CD8-positive, alpha-beta memory T cell (primary cell): Measurements from ENCODE around the gene EME2. TPM values are rescaled to one million over a fixed set of nuclear protein-coding genes. Genes with fewer than 3 reads are reported as not detected.

Source experiments
- CTCF ChIA-PET: fragments of 350-600 bp; sonication (Branson Sonifier 250); formaldehyde crosslinking; loops from one replicate; lab custom pipeline; 2021; ENCODE audit warnings: antibody characterized with exemption; lab: Charles Lee
- POLR2A ChIA-PET: fragments of 350-600 bp; sonication (Branson Sonifier 250); formaldehyde crosslinking; loops from one replicate; lab custom pipeline; 2021; ENCODE audit warnings: antibody characterized with exemption; lab: Charles Lee
- DNase-seq, 5 donors: peaks; one replicate each; pipeline versions ENCODE4 v3.0.0 to v3.0.0-alpha.2; 2020 to 2022; ENCODE audit warnings: mixed read lengths in 1 of 5
- H3K27ac ChIP-seq: one replicate; pipeline ENCODE4 v1.7.0; 2013; ENCODE audit warnings: low read depth, mild to moderate bottlenecking, low read length, moderate library complexity
- H3K27me3 ChIP-seq: 2 replicates; pipeline ENCODE4 v1.7.0; 2013; ENCODE audit warnings: low read length, mild to moderate bottlenecking; ENCODE audit not compliant: insufficient read depth, poor library complexity, severe bottlenecking
- H3K36me3 ChIP-seq: 2 replicates; pipeline ENCODE4 v1.7.0; 2013; ENCODE audit warnings: mild to moderate bottlenecking, low read length, moderate library complexity; ENCODE audit not compliant: insufficient read depth
- H3K4me1 ChIP-seq: 2 replicates; pipeline ENCODE4 v1.7.0; 2013; ENCODE audit warnings: mild to moderate bottlenecking, low read length, moderate library complexity; ENCODE audit not compliant: insufficient read depth
- H3K4me3 ChIP-seq: 2 replicates; pipeline ENCODE4 v1.7.0; 2013; ENCODE audit warnings: mild to moderate bottlenecking, low read length
- H3K9me3 ChIP-seq: 2 replicates; pipeline ENCODE4 v1.7.0; 2013; ENCODE audit warnings: mild to moderate bottlenecking, low read length
- H3K27ac Mint-ChIP-seq, 8 donors: one replicate each; pipeline ENCODE4 v1.8.0; 2020 to 2021; ENCODE audit warnings: mixed read lengths in 8 of 8, mild to moderate bottlenecking in 6 of 8, inconsistent platforms in 3 of 8, moderate library complexity in 3 of 8
- H3K27me3 Mint-ChIP-seq, 2 donors: one replicate each; pipeline ENCODE4 v1.8.0; 2020 to 2021; ENCODE audit warnings: mixed read lengths in 2 of 2, mild to moderate bottlenecking in 1 of 2, moderate library complexity in 1 of 2
- H3K36me3 Mint-ChIP-seq, 3 donors: one replicate each; pipeline ENCODE4 v1.8.0; 2020 to 2021; ENCODE audit warnings: mixed read lengths in 3 of 3, inconsistent platforms in 1 of 3, mild to moderate bottlenecking in 1 of 3
- H3K4me1 Mint-ChIP-seq, 3 donors: one replicate each; pipeline ENCODE4 v1.8.0; 2020 to 2021; ENCODE audit warnings: mixed read lengths in 3 of 3, inconsistent platforms in 1 of 3, mild to moderate bottlenecking in 1 of 3
- H3K4me3 Mint-ChIP-seq, 7 donors: one replicate each; pipeline ENCODE4 v1.8.0; 2020 to 2021; ENCODE audit warnings: mixed read lengths in 7 of 7, mild to moderate bottlenecking in 6 of 7, moderate library complexity in 4 of 7, inconsistent platforms in 2 of 7
- H3K9me3 Mint-ChIP-seq, 5 donors: one replicate each; pipeline ENCODE4 v1.8.0; 2020 to 2022; ENCODE audit warnings: mixed read lengths in 5 of 5, mild to moderate bottlenecking in 3 of 5, moderate library complexity in 2 of 5, inconsistent platforms in 1 of 5
- polyA plus RNA-seq: library from polyadenylated mRNA; unstranded; fragments of 300-500 nt; fragmentation: Illumina TruSeq; gene quantifications from one replicate; pipeline ENCODE4 v1.2.3, GENCODE V29; 2021
- total RNA-seq, 2 experiments: library from RNA; stranded (reverse); gene quantifications; one replicate each; pipeline ENCODE4 v1.2.3, GENCODE V29; 2021

EME2 gene
- total and polyA plus RNA-seq, 3 experiments from 2014 or later: 1.6 to 21.6 (median 21.0) TPM

- H3K36me3 Mint-ChIP-seq: peaks cover 0 to 66% (median 9%) of the 10 kb centered on the region in 3 donors
- H3K27me3 Mint-ChIP-seq: no peaks in the 10 kb centered on the region
- H3K27me3 ChIP-seq: no peaks in the 10 kb centered on the region
- ChIA-PET CTCF (no interaction called here), POLR2A (no interaction called here)
- H3K9me3 ChIP-seq: no peaks in the 10 kb centered on the region
- no peaks in the 10 kb centered on the region for H3K4me1 ChIP-seq
- H3K27ac ChIP-seq: no peak overlapping the region
- peak overlapping the region in 2 of 8 donors; percentile 5 to 19 for H3K27ac Mint-ChIP-seq
- no peaks in the 10 kb centered on the region for H3K9me3 Mint-ChIP-seq
- no peak overlapping the region for H3K4me3 ChIP-seq
- peaks cover 0 to 11% (median 5%) of the 10 kb centered on the region in 3 donors for H3K4me1 Mint-ChIP-seq
- peaks cover 23% of the 10 kb centered on the region for H3K36me3 ChIP-seq
- DNase-seq: no peak
- H3K4me3 Mint-ChIP-seq: peak overlapping the region in 1 of 7 donors; percentile 37
Measured at GRCh38 chr16:1817716-1818115, 45.1 kb downstream of the EME2 start.

GRCh38 chr16:1818204-1818872 lies 45.7 kb downstream of the EME2 start:
- ChIA-PET POLR2A (no interaction called here), CTCF (no interaction called here)
- Histone ChIP-seq H3K27me3 (no peaks in the 10 kb centered on the region), H3K36me3 (peaks cover 25% of the 10 kb centered on the region), H3K9me3 (no peaks in the 10 kb centered on the region), H3K4me3 (no peak overlapping the region), H3K27ac (no peak overlapping the region), H3K4me1 (no peaks in the 10 kb centered on the region)
- Mint-ChIP-seq H3K4me3 (no peak overlapping the region), H3K27me3 (no peaks in the 10 kb centered on the region), H3K9me3 (no peaks in the 10 kb centered on the region), H3K27ac (peak overlapping the region in 1 of 8 donors; percentile 71), H3K36me3 (peaks cover 0 to 64% (median 7%) of the 10 kb centered on the region in 3 donors), H3K4me1 (peaks cover 0 to 6% (median 1%) of the 10 kb centered on the region in 3 donors)
- no peak for DNase-seq

- H3K4me3 Mint-ChIP-seq: no peak overlapping the region
- Histone ChIP-seq H3K4me3 (no peak overlapping the region), H3K4me1 (peaks cover 5% of the 10 kb centered on the region), H3K27me3 (no peaks in the 10 kb centered on the region), H3K9me3 (no peaks in the 10 kb centered on the region), H3K36me3 (peaks cover 25% of the 10 kb centered on the region), H3K27ac (no peak overlapping the region)
- no peaks in the 10 kb centered on the region for H3K9me3 Mint-ChIP-seq
- H3K36me3 Mint-ChIP-seq: peaks cover 0 to 60% (median 4%) of the 10 kb centered on the region in 3 donors
- no peaks in the 10 kb centered on the region for H3K27me3 Mint-ChIP-seq
- H3K4me1 Mint-ChIP-seq: peaks cover 2 to 7% (median 4%) of the 10 kb centered on the region in 3 donors
- no peak for DNase-seq
- H3K27ac Mint-ChIP-seq: peak overlapping the region in 3 of 8 donors; percentile 51 to 71 (median 56)
- CTCF ChIA-PET: no interaction called here
- POLR2A ChIA-PET: no interaction called here
Measured at GRCh38 chr16:1818873-1819525, 46.4 kb downstream of the EME2 start.

GRCh38 chr16:1819611-1820010 lies 47.0 kb downstream of the EME2 start:
- H3K36me3 ChIP-seq: peaks cover 25% of the 10 kb centered on the region
- Mint-ChIP-seq H3K4me3 (no peak overlapping the region), H3K4me1 (peaks cover 5 to 13% (median 11%) of the 10 kb centered on the region in 3 donors), H3K9me3 (no peaks in the 10 kb centered on the region), H3K27me3 (no peaks in the 10 kb centered on the region), H3K36me3 (peaks cover 0 to 63% (median 4%) of the 10 kb centered on the region in 3 donors), H3K27ac (peak overlapping the region in 2 of 8 donors; percentile 51 to 56)
- H3K27ac ChIP-seq: no peak overlapping the region
- DNase-seq: no peak
- no peak overlapping the region for H3K4me3 ChIP-seq
- CTCF ChIA-PET: no interaction called here
- POLR2A ChIA-PET: no interaction called here
- H3K27me3 ChIP-seq: no peaks in the 10 kb centered on the region
- peaks cover 11% of the 10 kb centered on the region for H3K4me1 ChIP-seq
- H3K9me3 ChIP-seq: no peaks in the 10 kb centered on the region

- CTCF ChIA-PET: no interaction called here
- Mint-ChIP-seq H3K36me3 (peaks cover 0 to 59% (median 2%) of the 10 kb centered on the region in 3 donors), H3K27me3 (no peaks in the 10 kb centered on the region), H3K9me3 (no peaks in the 10 kb centered on the region), H3K4me1 (peaks cover 8 to 17% (median 14%) of the 10 kb centered on the region in 3 donors), H3K27ac (no peak overlapping the region), H3K4me3 (no peak overlapping the region)
- POLR2A ChIA-PET: no interaction called here
- Histone ChIP-seq H3K27me3 (no peaks in the 10 kb centered on the region), H3K4me3 (no peak overlapping the region), H3K27ac (no peak overlapping the region), H3K4me1 (peaks cover 18% of the 10 kb centered on the region), H3K36me3 (peaks cover 20% of the 10 kb centered on the region), H3K9me3 (no peaks in the 10 kb centered on the region)
- DNase-seq: no peak
Measured at GRCh38 chr16:1820096-1820945, 47.7 kb downstream of the EME2 start.

- no peaks in the 10 kb centered on the region for H3K9me3 Mint-ChIP-seq
- ChIA-PET POLR2A (no interaction called here), CTCF (no interaction called here)
- peaks cover 18% of the 10 kb centered on the region for H3K36me3 ChIP-seq
- peaks cover 0 to 55% (median 0%) of the 10 kb centered on the region in 3 donors for H3K36me3 Mint-ChIP-seq
- H3K27me3 ChIP-seq: no peaks in the 10 kb centered on the region
- DNase-seq: no peak
- peaks cover 23% of the 10 kb centered on the region for H3K4me1 ChIP-seq
- H3K27me3 Mint-ChIP-seq: no peaks in the 10 kb centered on the region
- H3K27ac Mint-ChIP-seq: no peak overlapping the region
- no peak overlapping the region for H3K4me3 Mint-ChIP-seq
- no peak overlapping the region for H3K27ac ChIP-seq
- no peak overlapping the region for H3K4me3 ChIP-seq
- peaks cover 13 to 23% (median 19%) of the 10 kb centered on the region in 3 donors for H3K4me1 Mint-ChIP-seq
- no peaks in the 10 kb centered on the region for H3K9me3 ChIP-seq
Measured at GRCh38 chr16:1820946-1821290, 48.3 kb downstream of the EME2 start.

GRCh38 chr16:1821861-1822611 lies 49.4 kb downstream of the EME2 start:
- H3K27ac Mint-ChIP-seq: peak overlapping the region in 2 of 8 donors; percentile 24 to 71
- H3K9me3 ChIP-seq: no peaks in the 10 kb centered on the region
- peaks cover 12% of the 10 kb centered on the region for H3K36me3 ChIP-seq
- peaks cover 23% of the 10 kb centered on the region for H3K4me1 ChIP-seq
- peaks cover 14 to 27% (median 20%) of the 10 kb centered on the region in 3 donors for H3K4me1 Mint-ChIP-seq
- POLR2A ChIA-PET: no interaction called here
- peaks cover 0 to 49% (median 0%) of the 10 kb centered on the region in 3 donors for H3K36me3 Mint-ChIP-seq
- CTCF ChIA-PET: interaction anchor here (1.5 kb wide), 1 partner anchor 9 kb away, joined by 5 read pairs; no protein-coding TSS in a partner anchor
- no peaks in the 10 kb centered on the region for H3K9me3 Mint-ChIP-seq
- no peaks in the 10 kb centered on the region for H3K27me3 ChIP-seq
- H3K27ac ChIP-seq: no peak overlapping the region
- no peaks in the 10 kb centered on the region for H3K27me3 Mint-ChIP-seq
- DNase-seq: no peak
- no peak overlapping the region for H3K4me3 ChIP-seq
- H3K4me3 Mint-ChIP-seq: no peak overlapping the region
